EH (cell line): ENCODE results near the gene DLG2.

ENCODE experiments used
- DNase-seq: peaks from one replicate; pipeline ENCODE4 v3.0.0-alpha.2; 2015; ENCODE audit warnings: low read depth

The DLG2 gene

DNA sequence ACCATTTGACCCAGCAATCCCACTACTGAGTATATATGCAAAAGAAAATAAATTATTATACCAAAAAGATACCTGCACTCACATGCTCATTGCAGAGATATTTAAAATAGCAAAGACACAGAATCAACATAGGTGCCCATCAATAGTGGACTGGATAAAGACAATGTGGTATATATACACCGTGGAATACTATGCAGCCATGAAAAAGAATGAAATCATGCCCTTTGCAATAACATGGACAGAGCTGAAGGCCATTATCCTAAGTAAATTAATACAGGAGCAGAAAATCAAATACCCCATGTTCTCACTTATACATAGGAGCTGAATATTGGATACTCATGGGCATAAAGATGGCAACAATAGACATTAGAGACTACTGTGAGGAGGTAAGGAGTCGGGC is 68.7 kb downstream of the DLG2 start:
- no peak for DNase-seq

DNA sequence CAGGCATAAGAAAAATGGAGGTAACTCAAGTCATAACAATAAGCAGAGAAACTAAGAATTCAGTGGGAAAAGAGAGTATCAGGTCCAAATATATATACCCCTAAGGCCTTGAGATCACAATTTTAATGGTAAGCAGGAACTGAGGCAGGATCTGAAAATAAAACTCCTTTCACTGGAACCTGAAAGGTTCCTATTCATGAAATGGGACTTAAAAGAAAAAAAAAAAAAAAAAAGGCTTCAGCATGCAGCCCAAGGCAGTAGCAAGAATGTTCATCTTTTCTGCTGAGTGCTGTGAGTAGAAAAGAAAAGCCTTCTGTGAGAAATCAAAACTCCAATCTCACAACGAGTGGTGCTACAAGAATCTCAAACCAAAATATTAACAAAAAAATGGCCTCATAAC is 75.3 kb downstream of the DLG2 start:
- no peak for DNase-seq

DNA sequence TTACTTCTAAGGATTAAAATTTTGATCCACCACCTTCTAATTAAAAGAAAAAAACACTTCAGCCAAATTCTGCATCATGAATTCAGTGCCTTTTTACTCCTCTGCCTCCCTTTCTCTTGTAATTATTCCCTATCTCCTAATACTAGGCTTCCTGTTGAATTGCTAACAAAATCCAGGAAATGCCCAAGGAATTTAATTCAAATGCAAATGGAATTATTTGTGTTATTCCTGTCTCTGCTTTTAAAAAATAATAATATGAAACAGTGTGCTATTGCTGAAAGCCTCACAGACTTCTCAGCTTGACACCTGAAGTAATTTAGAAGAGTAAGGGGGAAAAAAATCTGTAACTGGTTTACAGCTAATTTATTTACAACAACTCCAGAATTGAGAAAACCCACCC is 85.5 kb downstream of the DLG2 start:
- no peak for DNase-seq

DNA sequence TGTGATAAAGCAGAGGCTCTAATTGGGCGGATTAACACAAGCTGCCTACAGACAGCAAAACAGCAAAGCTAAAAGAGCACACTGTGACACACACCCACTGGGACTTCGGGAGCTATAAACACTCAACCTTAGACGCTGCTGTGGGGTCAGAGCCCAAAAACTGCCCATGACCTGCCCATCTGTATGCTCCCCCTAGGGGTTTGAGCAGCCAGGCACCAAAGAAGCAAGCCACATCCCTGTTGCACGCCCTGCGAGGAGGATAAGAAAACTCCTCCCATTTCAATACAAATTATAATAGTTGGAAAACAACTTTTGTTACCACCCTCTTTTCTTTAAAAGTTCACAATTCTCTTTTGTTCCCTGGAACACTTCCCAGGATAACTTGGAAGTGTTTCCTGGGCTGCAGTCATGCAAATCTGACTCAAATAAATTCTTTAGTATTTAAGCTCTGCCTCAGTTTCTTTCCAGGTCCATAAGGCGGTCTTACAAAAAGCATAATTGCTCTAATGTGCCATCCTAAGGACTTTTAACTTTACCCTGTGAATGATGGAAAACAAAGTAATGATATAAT is 86.4 kb downstream of the DLG2 start:
- no peak for DNase-seq

DNA sequence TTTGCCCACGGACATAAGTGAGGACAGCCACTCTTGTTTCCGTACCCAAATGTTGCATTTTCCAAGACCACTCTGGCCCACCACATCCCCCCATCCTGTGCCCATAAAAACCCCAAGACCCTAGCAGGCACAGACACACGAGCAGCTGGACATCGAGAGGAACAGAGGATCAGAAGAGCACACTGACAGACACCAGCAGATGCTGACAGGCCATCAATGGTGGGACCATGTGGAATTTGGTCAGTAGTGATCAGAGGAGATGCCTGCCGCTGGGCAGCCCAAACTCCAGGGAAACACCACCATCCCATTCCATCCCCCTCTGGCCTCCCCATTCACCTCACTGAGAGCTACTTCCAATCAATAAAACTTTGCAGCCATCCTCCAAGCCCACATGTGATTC is 87.0 kb downstream of the DLG2 start:
- DNase-seq = no peak

DNA sequence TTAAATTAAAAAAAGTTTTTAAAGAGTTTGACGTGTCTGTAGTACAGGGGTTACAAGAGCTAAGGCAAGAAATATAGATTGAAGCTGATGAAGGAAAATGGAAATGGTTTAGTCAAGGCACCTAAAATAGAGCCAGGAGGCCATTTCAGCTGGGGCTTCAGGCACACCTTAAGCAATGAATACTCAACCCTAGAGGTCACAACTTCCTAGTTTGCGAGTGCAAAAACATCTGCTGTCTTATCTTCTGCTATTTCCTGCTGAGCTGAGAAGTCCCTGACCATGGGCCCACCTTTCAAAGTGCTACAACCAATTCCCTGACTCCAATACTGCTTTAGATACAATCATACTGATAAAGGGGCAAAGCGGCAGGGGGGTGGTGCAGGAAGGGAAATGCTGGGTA is 87.4 kb downstream of the DLG2 start:
- no peak for DNase-seq

DNA sequence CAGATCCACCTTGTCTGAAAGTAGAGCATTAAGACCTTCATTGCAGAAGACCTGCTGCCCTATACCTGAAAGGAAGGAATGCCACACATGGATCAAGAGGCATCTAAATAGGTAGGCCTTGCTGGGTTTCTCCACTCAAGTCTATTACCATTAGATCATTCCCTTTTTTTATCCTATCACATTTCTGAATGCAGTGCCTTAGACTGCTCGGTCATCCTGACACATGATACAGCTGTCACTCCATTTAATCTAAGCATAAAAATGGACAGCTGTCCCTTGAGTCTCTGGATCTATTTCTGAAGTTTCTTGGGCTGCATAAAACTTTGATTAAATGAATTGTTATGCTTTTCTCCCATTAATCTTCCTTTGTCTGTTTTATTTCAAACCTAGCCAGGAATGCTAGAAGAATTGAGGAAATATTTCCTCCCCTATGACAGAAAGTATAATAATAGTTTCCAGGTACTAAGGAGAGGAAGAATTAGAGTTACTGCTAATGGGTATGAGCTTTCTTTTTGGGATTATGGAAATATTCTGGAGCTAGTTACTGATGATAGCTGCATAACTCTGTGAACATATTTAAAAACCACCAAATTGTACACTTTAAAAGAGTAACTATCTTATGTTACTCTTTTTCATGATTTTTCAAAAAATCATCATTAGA is 88.0 kb downstream of the DLG2 start:
- no peak for DNase-seq

DNA sequence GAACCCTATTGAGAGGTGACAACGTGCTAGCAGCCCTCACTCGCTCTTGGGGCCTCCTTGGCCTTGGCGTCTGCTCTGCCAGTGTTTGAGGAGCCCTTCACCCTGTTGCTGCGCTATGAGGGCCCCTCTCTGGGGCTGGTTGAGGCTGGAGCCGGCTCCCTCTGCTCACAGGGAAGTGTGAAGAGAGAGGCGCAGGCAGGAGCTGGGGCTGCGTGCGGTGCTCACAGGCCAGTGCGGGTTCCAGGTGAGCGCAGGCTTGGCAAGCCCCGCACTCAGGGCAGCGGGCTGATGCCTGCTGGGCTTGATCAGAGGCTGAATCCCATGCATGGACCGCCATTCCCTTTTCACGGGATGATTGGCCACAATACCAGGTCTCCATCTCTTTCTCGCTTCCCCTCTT is 90.7 kb downstream of the DLG2 start:
- no peak for DNase-seq

DNA sequence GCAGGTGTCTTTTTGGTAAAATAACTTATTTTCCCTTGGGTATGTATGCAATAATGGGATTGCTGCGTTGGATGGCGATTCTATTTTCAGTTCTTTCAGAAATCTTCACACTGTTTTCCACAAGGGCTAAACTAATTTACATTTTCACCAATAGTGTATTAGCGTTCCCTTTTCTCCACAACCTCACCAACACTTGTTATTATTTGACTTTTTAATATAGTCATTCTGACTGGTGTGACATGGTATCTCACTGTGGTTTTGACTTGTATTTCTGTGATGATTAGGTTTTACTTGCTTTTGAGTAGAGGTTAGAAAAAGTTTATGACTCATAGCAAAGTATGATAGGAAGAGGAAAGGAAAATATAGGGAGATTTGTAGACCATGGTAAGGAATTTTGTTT is 92.3 kb downstream of the DLG2 start:
- no peak for DNase-seq

DNA sequence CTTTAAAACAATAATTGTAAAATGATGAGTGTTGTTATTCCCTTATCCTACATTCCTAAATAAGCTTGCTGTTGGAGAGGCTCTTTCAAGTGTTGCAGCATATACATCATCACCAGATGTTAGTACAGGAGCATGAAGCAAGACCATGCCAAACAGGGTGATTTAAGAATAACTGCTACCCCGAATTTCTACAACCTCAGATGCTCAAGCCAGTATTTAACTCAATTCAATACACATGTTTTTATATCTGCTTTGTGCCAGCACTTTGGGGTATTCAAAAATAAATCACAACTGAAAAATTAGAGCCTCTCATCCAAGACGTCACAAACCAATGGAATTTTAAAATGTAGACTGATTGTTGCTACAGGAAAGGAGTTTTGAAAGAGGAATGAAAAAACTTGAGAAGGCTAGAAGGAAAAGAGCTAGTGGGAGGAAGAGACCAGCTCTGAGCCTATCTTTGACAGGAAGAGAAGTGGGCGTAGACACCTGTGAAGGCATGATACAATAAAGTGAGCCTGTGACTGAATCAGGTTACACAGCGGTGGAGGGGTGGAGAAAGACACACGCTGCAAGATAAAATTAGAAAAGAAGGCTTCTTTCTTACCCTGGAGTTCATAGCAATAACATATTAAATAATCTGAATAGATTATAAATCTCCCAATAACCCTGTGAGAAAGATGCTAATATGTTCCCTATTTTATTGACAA is 95.8 kb downstream of the DLG2 start:
- no peak for DNase-seq

DNA sequence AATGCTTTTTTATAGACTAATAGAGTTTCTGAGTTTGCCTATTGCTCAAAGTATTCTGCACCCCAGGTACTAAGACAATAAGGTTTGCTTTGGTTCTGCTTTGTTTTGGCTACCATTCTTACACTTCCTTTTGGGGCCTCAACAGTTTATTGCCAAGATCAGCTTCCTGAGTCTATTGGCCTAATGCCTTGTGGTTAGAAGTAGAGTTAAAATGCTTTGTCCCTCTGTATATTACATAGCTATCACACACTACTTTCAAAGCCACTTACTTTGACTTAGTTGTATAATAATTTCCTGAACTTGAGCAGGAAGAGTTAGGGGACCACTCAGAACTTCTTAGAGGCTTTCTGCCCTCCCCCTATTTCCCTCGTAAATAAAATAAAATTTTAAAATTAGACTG is 96.5 kb downstream of the DLG2 start:
- no peak for DNase-seq

DNA sequence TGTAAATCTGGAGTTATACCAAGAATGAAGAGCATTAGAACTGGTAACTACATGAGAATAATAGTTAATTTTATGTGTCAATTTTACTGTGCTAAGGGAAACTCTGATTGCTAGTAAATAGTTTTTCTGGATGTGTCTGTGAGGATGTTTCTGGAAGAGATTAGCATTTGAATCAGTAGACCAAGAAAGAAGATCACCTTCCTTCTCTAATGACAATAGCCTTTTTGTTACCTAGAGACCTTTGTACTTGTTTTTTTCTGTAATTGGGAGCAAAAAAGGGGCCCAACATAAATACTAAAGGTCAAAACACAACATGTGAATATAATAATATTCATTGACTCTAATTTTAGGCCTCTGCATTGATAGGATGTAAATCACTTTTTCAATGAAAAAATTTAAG is 100.6 kb downstream of the DLG2 start:
- no peak for DNase-seq

DNA sequence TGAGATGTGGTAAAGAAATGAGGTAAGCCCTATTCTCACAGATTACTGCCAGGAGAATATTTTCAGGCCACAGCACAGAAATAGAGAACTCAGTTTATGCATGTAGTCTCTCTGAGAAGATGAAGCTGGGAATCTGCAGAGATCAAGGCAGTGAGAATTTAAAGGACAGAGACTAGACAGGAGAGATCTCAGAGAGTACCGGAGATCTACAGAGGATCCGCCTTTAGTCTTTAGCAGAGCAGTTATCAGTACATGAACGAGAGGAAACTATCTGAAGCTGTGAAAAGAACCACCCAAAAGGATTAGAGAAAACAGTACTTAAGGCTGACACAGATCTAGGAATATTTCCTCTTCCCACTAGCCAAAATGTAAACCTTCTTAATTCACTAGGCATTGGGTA is 101.5 kb downstream of the DLG2 start:
- DNase-seq = no peak

DNA sequence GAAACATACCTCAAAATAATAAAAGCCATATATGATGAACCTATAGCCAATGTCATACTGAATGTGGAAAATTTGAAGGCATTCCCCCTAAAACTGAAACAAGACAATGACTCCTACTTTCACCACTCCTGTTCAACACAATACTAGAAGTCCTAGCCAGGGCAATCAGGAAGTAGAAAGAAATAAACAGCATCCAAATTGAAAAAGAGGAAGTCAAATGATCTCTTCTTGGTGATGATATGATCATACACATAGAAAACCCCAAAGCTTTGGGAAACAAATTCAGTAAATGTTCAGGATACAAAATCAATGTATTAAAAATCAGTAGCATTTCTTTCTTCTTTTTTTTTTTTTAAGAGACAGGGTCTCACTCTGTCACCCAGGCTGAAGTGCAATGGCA is 109.9 kb downstream of the DLG2 start:
- no peak for DNase-seq

DNA sequence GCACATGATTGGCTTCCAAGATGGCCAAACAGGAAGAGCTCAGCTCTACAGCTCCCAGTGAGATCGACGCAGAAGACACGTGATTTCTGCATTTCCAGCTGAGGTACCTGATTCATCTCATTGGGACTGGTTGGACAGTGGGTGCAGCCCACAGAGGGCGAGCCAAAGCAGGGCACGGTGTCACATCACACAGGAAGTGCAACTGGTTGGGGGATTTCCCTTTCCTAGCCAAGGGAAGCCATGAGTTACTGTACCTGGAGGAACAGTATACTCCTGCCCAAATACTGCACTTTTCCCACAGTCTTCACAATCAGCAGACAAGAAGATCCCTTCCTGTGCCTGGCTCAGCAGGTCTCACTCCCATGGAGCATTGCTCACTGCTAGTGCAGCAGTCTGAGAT is 131.2 kb downstream of the DLG2 start:
- DNase-seq = no peak

DNA sequence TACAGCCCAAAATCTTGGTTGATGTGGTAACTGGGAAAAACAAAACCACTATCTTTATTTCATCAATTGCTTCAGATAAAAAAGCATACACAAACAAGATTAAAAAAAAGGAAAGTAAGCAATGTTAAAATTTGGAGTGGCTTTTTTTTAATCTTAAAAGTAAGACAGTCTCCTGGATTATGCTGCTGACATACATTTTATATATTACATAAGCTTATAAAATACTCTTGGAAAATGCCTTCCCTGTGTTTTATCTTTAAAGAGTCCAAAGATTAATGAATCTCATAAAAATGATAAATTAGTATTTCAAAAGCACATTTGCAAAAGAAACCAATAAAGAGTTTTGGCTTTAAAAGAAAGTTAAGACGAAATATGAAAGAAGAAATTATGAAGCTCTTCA is 132.7 kb downstream of the DLG2 start:
- no peak for DNase-seq

DNA sequence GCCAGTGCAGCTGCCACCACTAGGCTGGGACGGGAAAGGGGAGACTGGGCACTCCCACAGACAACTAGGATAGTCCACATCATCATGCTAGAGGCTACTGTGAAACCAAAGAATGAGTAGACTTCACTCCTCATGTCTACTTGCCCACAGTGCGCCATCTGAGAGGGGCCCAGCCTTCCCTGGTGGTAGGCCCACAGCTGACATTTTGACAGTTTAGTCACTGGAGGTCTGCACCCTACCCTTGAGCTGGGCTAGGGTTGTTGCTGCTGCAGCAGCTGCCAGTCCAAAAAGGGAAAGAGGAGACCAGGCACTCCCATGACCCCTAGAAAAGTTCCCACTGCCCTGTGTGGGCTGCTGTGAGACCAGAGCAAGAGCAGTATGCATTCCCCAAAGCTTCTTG is 141.2 kb downstream of the DLG2 start:
- no peak for DNase-seq

DNA sequence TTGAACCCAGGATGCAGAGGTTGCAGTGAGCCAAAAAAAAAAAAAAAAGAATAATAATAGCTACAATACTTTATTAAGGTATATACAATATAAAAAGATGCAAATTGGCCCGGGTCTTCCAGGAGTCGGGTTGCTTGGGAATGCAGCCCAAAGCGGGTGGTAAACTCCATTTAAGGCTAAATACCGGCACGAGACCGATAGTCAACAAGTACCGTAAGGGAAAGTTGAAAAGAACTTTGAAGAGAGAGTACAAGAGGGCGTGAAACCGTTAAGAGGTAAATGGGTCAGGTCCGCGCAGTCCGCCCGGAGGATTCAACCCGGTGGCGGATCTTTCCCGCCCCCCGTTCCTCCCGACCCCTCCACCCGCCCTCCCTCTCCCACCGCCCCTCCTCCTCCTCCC is 143.3 kb downstream of the DLG2 start:
- no peak for DNase-seq

DNA sequence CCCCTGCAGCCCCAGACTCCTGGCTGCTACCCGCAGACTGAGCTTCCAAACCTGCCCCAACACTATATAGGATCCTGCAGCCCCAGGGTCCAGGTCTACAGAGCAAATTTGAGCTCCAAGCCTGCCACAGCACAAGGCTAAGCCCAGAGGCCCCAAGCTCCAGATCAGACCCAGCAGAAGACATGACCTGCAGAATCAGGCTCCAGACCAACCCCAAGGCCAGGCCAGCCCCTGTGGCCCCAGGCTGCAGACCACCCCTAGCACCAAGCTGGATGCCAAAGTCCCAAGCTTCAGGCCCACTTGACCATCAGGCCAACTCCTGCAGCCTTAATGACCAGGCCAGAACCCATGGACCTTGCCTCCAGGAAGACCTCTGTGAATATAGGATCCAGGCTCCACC is 145.3 kb downstream of the DLG2 start:
- DNase-seq = no peak

DNA sequence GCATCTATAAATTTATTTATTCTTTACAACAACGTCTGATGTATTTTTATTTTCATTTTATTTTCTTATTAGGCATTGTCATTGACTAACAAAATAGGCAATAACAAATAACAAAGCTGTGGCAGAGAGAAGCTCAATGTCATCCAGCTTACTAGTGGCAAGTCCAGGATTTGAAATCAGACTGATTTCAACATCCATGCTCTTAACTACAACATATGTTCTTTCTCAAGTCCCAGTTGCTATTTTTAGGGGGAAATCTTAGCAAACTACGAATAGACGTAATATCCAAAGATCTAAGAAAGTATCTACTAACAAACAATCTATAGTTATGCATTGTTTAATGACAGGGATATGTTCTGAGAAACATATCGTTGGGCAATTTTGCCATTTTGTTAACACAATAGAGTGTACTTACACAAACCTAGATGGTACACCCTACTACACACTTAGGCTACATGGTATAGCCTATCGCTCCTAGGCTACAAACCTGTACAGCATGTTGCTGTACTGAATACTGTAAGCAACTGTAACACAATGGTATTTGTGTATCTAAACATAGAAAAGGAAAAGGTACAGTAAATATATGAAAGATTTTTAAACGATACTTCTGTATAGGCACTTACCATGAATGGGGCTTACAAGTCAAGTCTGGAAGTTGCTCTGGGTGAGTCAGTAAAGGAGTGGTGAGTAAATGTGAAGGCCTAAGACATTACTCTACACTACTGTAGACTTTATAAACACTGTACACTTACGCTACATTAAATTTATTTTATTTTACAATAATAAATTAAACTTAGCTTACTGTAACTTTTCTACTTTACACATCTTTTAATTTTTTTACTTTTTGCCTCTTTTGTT is 151.3 kb downstream of the DLG2 start:
- DNase-seq = no peak

DNA sequence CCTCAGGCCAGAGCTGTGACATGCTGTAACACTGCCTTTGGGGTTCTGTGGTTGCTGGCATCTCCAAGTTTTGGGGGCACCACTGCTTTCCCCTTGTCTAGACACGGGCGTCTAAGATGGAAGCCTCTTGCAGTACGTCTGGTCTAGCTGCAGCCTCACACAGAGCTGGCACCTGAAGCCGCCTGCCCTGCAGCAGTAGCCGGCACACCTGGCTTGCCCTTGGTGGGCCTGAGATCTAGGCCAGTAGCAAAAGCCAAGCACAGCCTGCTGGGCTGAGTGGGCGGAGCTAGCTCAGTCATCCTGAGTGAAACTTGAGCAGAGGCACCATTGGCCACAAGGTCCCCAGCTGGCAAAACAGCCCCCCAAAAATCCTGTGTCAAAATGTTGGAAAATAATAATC is 154.2 kb downstream of the DLG2 start:
- no peak for DNase-seq

DNA sequence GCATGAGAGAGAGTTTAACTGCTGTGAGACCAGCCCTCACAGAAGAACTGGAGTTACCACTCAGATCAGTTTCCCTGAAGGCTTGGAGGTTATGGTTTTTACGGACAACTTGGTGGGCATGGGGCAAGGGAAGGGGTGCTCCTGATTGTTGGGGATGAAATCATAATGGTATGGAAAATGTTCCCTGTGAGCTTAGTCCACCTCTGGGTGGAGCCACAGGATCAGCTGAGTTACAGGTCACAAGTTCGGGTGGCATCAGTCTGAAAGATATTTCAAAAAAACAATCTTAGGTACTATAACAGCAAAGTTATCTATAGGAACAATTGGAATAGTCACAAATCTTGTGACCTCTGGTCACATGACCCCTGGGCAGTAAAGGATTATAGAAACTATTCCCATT is 162.9 kb downstream of the DLG2 start:
- DNase-seq = no peak

DNA sequence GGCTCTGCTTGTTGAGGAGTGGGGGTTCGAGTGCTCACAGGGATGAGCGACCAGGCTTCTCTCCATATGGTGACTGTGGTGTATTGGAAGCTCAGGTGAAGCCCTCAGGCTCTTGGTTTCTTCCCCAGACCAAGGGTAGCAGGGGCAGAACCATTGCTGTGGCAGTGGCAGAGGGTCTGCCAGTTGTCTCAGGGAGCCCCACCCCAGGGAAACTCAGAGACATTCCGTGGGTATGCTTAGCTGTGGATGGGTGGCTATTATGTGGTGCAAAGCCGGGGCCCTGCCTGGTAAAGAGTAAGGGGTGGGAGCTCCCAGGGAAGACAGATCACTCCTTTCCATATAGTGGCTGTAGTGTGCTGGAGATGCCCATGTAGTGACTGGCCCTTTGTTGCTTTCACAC is 167.8 kb downstream of the DLG2 start:
- no peak for DNase-seq
